Ureter (tissue), 1 donor: ENCODE results near the gene CNGA3. TPM values are rescaled to one million over a fixed set of nuclear protein-coding genes. Genes with fewer than 3 reads are reported as not detected.
"Not testable (repeated sequence)": the region's sequence is repeated elsewhere in the genome, so short reads cannot be mapped to it uniquely, and the experiment has no call there.

Source experiments
- DNase-seq: peaks from one replicate; pipeline ENCODE4 v3.0.0-alpha.2; 2020; ENCODE audit warnings: low spot score
- total RNA-seq: library from RNA; stranded (reverse); gene quantifications from one replicate; pipeline ENCODE4 v1.2.4, GENCODE V29; 2023
- donor health status: DM: yes; HTN: yes; CAD: no.

The CNGA3 gene
- total RNA-seq, 1 donor from 2014 or later = not detected

- no peak for DNase-seq
Measured at GRCh38 chr2:98399140-98399539, 52.9 kb downstream of the CNGA3 start.

DNA sequence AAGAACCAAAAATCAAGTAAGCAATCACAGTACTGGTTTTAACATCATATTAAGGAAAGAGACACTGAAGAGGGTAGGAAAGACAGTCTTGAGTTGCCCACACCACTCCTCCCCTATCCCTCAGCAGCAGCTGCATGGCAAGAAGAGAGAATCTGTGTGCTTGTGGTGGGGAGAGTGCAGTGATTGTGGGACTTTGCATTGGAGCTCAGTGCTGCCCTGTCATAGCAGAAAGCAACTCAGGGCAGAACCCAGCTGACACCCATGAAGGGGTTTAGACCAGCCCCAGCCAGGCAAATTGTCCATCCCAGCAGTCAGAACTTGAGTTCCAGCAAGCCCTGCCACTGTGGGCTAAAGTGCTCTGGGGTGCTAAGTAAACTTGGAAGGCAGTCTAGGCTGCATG lies 57.6 kb downstream of the CNGA3 start:
- no peak for DNase-seq

DNA sequence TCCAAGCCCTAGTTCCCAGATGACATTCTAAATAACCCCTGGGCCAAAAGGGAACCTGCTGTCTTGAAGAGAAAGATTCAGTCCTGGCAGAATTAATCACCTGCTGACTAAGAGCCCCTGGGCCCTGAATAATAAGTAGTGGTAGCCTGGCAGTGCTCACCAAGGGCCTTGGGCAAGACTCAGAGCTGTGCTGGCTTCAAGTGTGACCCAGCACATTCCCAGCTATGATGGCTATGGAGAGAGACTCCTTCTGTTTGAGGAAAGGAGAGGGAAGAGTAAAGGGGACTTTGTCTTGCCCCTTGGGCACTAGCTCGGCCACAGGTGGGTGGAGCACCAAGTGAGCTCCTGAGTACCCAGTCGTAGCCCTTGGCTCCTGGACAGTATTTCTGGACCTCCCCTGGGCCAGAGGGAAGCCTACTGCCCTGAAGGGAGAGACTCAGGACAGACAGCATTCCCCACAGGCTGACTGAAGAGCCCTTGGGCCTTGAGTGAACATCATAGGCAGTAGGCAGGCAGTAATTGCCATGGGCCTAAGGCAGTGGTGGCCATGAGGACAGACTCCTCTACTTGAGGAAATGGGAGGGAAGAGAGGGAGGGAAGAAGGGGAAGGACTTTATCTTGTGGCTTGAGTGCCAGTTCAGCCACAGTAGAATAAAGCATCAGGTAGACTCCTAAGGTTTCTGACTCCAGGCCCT lies 58.4 kb downstream of the CNGA3 start:
- DNase-seq = no peak

DNA sequence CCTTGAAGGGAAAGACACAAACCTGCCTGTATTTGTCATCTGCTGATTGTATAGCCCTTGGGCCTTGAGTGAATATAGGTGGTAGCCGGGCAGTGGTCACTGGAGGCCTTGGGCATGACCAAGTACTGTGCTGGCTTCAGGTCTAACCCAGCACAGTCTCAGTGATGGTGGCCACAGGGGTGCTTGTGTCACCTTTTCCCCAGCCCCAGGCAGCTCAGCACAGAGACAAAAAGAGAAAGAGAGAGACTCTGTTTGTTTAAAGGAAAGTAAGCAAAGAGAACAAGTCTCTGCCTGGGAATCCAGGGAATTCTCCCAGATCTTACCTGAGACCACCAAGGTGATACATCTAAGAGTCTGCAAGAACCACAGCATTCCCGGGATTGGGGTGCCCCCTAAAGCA lies 59.0 kb downstream of the CNGA3 start:
- DNase-seq = no peak

DNA sequence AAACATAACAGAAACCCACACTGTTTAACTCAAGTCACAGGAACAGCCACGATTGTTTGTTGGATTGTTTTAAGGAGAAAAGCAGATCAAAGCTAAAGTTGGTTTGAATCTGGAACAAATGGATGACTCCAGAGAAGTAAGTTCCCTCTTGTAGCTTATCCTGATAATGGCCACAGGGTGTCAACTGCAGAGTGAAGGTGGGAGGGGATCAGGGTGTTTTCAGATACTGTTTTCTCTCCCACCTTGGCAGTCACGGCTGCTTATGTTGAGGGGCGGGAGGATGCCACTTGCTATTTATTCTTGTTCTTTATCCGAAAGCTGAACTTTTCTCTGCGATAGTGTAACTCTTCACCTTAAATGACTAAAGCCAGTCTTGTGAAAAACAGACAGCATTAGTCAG lies 61.9 kb downstream of the CNGA3 start:
- DNase-seq = no peak

- DNase-seq = no peak
Measured at GRCh38 chr2:98412751-98413458, 66.6 kb downstream of the CNGA3 start.

DNA sequence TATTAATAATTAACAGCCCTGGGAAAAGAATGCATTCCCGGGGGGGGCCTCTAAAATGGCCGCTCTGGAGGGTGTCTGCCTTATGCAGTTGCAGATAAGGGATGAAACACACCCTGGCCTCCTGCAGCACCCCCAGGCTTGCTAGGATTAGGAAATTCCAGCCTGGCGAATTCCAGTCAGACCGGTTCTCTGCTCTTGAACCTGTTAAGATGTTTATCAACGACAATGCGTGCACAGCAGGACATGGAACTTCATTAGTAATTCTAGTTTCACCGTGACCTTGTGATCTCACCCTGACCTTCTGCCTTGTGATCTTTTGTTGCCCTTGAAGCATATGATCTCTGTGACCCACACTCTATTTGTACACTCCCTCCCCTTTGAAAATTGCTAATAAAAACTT lies 68.0 kb downstream of the CNGA3 start:
- not testable (repeated sequence) for DNase-seq

DNA sequence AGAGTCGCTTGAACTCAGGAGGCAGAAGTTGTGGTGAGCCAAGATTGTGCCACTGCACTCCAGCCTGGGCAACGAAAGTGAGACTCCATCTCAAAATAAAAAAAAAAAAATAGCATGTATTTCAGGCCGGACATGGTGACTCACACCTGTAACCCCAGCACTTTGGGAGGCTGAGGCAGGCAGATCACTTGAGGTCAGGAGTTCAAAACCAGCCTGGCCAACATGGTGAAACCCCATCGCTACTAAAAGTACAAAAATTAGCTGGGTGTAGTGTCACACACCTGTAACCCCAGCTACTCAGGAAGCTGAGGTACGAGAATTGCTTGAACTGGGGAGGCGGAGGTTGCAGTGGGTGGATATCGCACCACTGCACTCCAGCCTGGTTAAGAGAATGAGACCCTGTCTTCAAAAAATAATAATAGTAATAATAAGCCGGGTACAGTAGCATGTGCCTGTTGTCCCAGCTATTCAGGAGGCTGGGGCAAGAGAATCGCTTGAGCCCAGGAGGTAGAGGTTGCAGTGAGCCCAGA lies 69.5 kb downstream of the CNGA3 start:
- not testable (repeated sequence) for DNase-seq

DNA sequence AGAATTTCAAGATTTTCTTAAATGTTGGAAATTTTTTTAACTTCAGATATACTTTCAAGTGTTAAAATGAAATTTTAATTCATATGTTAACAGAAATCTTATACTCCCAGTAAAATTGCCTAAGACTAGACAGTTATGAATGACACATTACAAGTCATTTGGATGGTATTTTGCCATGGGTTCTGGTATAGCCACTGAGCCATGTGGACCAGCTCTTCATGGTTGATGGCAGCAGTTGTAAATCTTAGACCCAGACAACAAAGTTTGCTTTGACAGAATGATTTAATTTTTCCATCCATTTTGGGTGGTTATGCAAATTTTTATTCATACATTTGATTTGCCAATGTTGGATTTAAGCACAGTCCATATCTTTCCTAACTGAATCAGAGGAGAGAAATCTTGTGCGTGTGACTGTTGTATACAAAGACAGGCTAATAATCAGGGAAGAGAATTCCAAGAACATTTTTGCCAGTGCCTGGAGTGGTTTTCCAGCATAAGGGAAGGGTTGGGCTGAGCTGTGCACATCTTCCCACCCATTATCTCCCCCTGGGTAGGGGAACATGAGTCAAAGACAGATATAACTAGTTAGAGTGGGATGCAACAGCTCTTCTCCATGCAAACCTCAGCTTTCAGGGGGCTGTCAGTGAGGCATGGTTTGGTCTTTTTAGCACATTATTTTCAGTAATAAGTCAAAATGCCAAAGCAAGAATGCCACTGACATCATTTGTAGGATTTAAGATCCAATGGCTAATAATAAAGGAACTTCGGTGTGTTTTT lies 70.3 kb downstream of the CNGA3 start:
- DNase-seq = no peak

DNA sequence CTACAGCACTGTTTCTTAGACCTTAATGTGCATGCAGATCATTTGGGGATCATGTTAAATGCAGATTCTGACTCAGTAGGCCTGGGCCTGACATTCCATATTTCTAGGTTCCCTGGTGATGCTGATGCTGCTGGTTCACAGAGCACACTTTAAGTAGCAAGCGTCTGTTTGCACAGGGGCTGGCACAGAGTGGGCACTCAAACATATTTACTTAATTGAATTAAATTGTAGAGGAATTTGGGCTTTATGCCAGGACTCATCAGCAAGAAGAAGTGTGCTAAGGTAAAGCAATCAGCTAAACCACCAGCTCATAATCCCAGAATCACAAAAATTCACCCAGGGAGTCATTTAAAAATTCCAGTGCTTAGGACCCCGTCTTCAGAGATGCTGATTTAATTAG lies 73.3 kb downstream of the CNGA3 start:
- DNase-seq = no peak

- DNase-seq = no peak
Measured at GRCh38 chr2:98419977-98420725, 73.9 kb downstream of the CNGA3 start.

DNA sequence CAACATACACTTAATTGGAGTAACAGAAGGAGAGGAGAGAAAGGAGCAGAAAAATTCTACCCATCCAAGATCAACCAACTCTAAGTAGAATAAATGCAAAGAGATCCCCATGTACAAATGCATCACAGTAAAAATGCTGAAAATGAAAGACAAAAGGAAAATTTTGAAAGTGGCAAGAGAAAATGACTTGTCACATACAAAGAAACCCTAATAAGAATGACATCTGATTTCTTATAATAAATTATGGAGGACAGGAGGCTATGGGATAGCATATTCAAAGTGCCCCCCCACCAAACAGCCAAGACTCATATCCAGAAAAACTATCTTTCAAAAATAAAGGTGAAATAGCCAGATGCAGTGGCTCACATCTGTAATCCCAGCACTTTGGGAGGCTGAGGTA lies 76.2 kb downstream of the CNGA3 start:
- DNase-seq = no peak

DNA sequence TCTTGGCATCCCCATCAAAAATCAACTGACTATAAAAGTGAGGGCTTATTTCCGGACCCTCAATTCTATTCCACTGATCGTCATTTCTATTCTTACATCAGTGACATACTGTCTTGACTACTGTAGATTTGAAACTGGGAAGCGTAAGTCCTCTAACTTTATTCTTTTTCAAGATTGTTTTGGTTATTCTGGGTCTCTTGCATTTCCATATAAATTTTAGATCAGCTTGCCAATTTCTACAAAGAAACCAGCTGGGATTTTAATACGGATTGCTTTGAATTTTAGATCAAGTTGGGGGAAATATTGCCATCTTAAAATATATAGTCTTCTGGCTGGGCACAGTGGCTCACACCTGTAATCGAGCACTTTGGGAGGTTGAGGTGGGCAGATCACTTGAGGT lies 80.5 kb downstream of the CNGA3 start:
- no peak for DNase-seq

DNA sequence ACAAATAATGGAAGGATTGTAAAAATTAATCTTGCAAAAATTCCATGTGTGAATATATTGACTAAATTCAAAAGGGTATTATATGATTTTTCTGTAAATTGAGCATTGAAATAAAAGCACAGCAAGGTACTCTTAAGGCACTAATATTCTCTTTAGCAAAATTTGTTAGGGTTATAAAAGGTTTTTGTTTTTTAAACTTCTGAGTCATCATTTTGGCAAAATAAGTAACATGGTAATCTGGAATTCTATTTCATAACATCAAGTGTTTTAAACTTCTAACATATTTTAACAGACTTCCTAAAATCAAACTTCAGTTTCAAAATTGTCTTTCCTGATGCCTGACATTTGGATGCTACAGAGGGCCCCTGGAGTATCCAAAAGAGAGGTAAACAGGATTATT lies 85.9 kb downstream of the CNGA3 start:
- DNase-seq = no peak

- DNase-seq = no peak
Measured at GRCh38 chr2:98433363-98433964, 87.2 kb downstream of the CNGA3 start.

GRCh38 chr2:98434492-98434891 lies 88.2 kb downstream of the CNGA3 start:
- no peak for DNase-seq

GRCh38 chr2:98435670-98436069 lies 89.4 kb downstream of the CNGA3 start:
- DNase-seq = not testable (repeated sequence)

DNA sequence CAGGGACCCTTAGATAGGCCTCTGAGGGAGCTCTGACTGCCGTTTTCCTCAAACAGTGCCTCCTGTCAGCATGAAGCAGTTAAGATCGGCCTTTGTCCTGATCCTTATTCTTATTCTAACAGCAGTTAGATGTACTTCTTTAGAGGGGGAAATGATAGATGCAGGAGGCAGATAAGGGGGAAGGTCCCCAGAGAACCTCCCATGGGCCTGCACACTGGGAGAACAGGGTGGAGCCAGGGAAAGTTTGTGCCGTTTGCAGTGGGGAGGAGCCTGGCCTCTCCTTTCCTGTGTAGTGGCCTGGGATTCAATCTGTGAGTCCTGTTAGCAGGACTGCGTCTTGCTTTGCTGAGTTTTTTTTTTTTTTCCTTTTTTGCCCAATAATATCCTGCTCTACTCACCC lies 90.5 kb downstream of the CNGA3 start:
- no peak for DNase-seq

DNA sequence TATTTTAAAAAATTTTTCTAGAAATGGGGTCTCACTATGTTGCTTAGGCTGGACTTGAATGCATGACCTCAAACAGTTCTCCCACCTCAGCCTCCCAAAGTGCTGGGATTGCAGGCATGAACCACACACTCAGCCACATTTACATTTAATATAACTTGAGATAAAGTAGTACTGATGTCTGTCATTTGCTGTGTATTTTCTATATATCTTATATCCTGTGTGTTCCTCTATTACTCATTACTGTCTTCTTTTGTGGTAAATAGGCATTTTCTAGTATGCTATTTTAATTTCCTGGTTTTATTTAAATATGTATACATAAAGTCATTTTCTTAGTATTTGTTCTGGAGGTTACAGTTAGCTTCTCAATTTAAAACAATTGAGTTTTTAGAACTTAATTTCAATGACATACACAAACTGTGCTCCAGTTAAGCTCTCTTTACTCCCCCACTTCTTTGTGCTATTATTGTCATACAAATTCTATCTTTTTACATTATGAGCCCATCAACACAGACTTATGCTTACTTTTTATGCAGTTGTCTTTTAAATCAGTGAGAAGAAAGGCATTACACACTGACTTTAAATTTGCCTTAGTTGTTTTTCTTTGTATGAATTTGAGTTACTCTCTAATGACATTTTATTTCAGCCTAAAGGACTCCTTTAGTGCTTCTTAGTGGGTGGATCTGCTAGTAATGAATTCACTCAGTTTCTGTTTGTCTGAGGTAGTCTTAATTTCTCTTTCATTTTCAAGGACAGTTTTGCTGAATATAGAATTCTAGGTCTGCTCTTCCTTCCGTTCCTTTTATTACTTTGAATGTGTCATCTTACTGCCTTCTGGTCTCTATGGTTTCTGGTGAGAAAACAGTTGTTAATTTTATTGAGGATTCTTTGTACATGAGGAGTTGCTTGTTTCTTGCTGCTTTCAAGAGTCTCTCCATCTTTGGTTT lies 92.2 kb downstream of the CNGA3 start:
- DNase-seq = no peak
